H9 (cell line): ENCODE results near the gene DHRS13. TPM values are rescaled to one million over a fixed set of nuclear protein-coding genes. Genes with fewer than 3 reads are reported as not detected.

Experiments
- DNase-seq: peaks from one replicate; pipeline ENCODE4 v3.0.0-alpha.2; 2017
- H2AFZ ChIP-seq: one replicate; pipeline ENCODE4 v1.6.1; 2013; ENCODE audit warnings: mild to moderate bottlenecking, low read length, control low read depth, moderate library complexity
- H2AK5ac ChIP-seq: 2 replicates; pipeline ENCODE4 v1.6.1; 2013; ENCODE audit warnings: low read length, control low read depth, mixed read lengths; ENCODE audit not compliant: insufficient read length
- H2BK120ac ChIP-seq: one replicate; pipeline ENCODE4 v1.6.1; 2013; ENCODE audit warnings: low read depth, mild to moderate bottlenecking, low read length, control low read depth, inconsistent platforms; ENCODE audit not compliant: poor library complexity, severe bottlenecking
- H2BK12ac ChIP-seq: 2 replicates; pipeline ENCODE4 v1.6.1; 2013; ENCODE audit warnings: low read length, control low read depth, mixed read lengths, low read depth; ENCODE audit not compliant: insufficient read length
- H2BK15ac ChIP-seq: 2 replicates; pipeline ENCODE4 v1.6.1; 2013; ENCODE audit warnings: low read depth, low read length, control low read depth
- H2BK20ac ChIP-seq: one replicate; pipeline ENCODE4 v1.6.1; 2013; ENCODE audit warnings: low read depth, mild to moderate bottlenecking, low read length, control low read depth, inconsistent platforms; ENCODE audit not compliant: poor library complexity, severe bottlenecking
- H2BK5ac ChIP-seq: 2 replicates; pipeline ENCODE4 v1.6.1; 2013; ENCODE audit warnings: low read length, control low read depth, mixed read lengths; ENCODE audit not compliant: insufficient read length
- H3K14ac ChIP-seq: 2 replicates; pipeline ENCODE4 v1.6.1; 2013; ENCODE audit warnings: low read length, control low read depth; ENCODE audit not compliant: insufficient read depth
- H3K18ac ChIP-seq: 2 replicates; pipeline ENCODE4 v1.6.1; 2013; ENCODE audit warnings: low read depth, mild to moderate bottlenecking, mixed read lengths, low read length, control low read depth; ENCODE audit not compliant: insufficient read length
- H3K23ac ChIP-seq: 2 replicates; pipeline ENCODE4 v1.6.1; 2013; ENCODE audit warnings: low read length, control low read depth, mixed read lengths, low read depth; ENCODE audit not compliant: insufficient read length
- H3K23me2 ChIP-seq: 2 replicates; pipeline ENCODE4 v1.6.1; 2013; ENCODE audit warnings: low read depth, mild to moderate bottlenecking, mixed read lengths, low read length, control low read depth; ENCODE audit not compliant: insufficient read length, poor library complexity, severe bottlenecking
- H3K27ac ChIP-seq: 2 replicates; pipeline ENCODE4 v1.5.1; 2013; ENCODE audit warnings: low read length, control low read depth, mixed read lengths, low read depth; ENCODE audit not compliant: insufficient read length
- H3K27me3 ChIP-seq: 2 replicates; pipeline ENCODE4 v1.6.1; 2013; ENCODE audit warnings: low read length, control low read depth, inconsistent platforms; ENCODE audit not compliant: insufficient read depth
- H3K4ac ChIP-seq: 2 replicates; pipeline ENCODE4 v1.6.1; 2013; ENCODE audit warnings: low read depth, mild to moderate bottlenecking, control low read depth, inconsistent platforms, low read length, moderate library complexity
- H3K4me1 ChIP-seq: 2 replicates; pipeline ENCODE4 v1.6.1; 2013; ENCODE audit warnings: low read length, control low read depth, inconsistent platforms; ENCODE audit not compliant: insufficient read depth
- H3K4me2 ChIP-seq: 2 replicates; pipeline ENCODE4 v1.6.1; 2013; ENCODE audit warnings: low read length, control low read depth, mixed read lengths; ENCODE audit not compliant: insufficient read length, insufficient read depth
- H3K56ac ChIP-seq: 2 replicates; pipeline ENCODE4 v1.6.1; 2013; ENCODE audit warnings: low read depth, mild to moderate bottlenecking, mixed read lengths, low read length, control low read depth; ENCODE audit not compliant: insufficient read length
- H3K79me1 ChIP-seq: 2 replicates; pipeline ENCODE4 v1.6.1; 2013; ENCODE audit warnings: low read depth, mild to moderate bottlenecking, moderate library complexity, low read length, control low read depth, inconsistent platforms; ENCODE audit not compliant: insufficient read depth, poor library complexity, severe bottlenecking
- H3K79me2 ChIP-seq: 2 replicates; pipeline ENCODE4 v1.6.1; 2013; ENCODE audit warnings: low read length, control low read depth, inconsistent platforms; ENCODE audit not compliant: insufficient read depth
- H3K9ac ChIP-seq: 2 replicates; pipeline ENCODE4 v1.6.1; 2013; ENCODE audit warnings: low read length, control low read depth, mixed read lengths; ENCODE audit not compliant: insufficient read length; ENCODE audit errors: extremely low read depth
- H3K9me3 ChIP-seq: one replicate; pipeline ENCODE4 v1.6.1; 2013; ENCODE audit warnings: low read depth, low read length, inconsistent platforms; ENCODE audit not compliant: control insufficient read depth
- H3T11ph ChIP-seq: one replicate; pipeline ENCODE4 v1.6.1; 2013; ENCODE audit warnings: mild to moderate bottlenecking, low read length, control low read depth, inconsistent platforms
- H4K20me1 ChIP-seq: one replicate; pipeline ENCODE4 v1.6.1; 2013; ENCODE audit not compliant: control insufficient read depth, insufficient read length, insufficient read depth
- H4K5ac ChIP-seq: 2 replicates; pipeline ENCODE4 v1.6.1; 2013; ENCODE audit warnings: low read depth, mild to moderate bottlenecking, mixed read lengths, low read length, control low read depth; ENCODE audit not compliant: insufficient read length
- H4K8ac ChIP-seq: replicated peaks from 2 replicates; pipeline ENCODE4 v1.6.1; 2013; ENCODE audit warnings: low read length, control low read depth, mixed read lengths, low read depth; ENCODE audit not compliant: insufficient read length
- H4K91ac ChIP-seq: 2 replicates; pipeline ENCODE4 v1.6.1; 2013; ENCODE audit warnings: low read depth, mild to moderate bottlenecking, moderate library complexity, mixed read lengths, low read length, control low read depth; ENCODE audit not compliant: insufficient read length
- H3K27ac Mint-ChIP-seq, 3 experiments: 2 replicates in 2 of 3; 3 replicates in 1 of 3; pipeline ENCODE4 v1.8.0; 2020 to 2021; ENCODE audit warnings: mixed read lengths in 3 of 3, mild to moderate bottlenecking in 1 of 3, moderate library complexity in 1 of 3
- H3K27me3 Mint-ChIP-seq: 2 replicates; pipeline ENCODE4 v1.8.0; 2021; ENCODE audit warnings: low read depth, mild to moderate bottlenecking, moderate library complexity, mixed read lengths
- H3K36me3 Mint-ChIP-seq, 3 experiments: 2 replicates in 2 of 3; 3 replicates in 1 of 3; pipeline ENCODE4 v1.8.0; 2020 to 2021; ENCODE audit warnings: low read depth in 3 of 3, mixed read lengths in 3 of 3; ENCODE audit not compliant: insufficient read depth in 1 of 3
- H3K4me1 Mint-ChIP-seq, 2 experiments: 2 replicates each; pipeline ENCODE4 v1.8.0; 2020; ENCODE audit warnings: mixed read lengths in 2 of 2
- H3K4me3 Mint-ChIP-seq, 2 experiments: 2 replicates in 1 of 2; 3 replicates in 1 of 2; pipeline ENCODE4 v1.8.0; 2020 to 2021; ENCODE audit warnings: mild to moderate bottlenecking in 2 of 2, mixed read lengths in 2 of 2, moderate library complexity in 1 of 2
- H3K9me3 Mint-ChIP-seq, 2 experiments: 2 replicates in 1 of 2; 3 replicates in 1 of 2; pipeline ENCODE4 v1.8.0; 2020; ENCODE audit warnings: mild to moderate bottlenecking in 2 of 2, mixed read lengths in 2 of 2, moderate library complexity in 1 of 2
- CTCF ChIP-seq: fragments of 200-600 bp; sonication (generic); conservative IDR thresholded peaks from 3 replicates; pipeline ENCODE4 v1.8.0; 2021; ENCODE audit warnings: antibody characterized with exemption, mild to moderate bottlenecking
- WGBS: extraction: QIAGEN DNeasy Blood & Tissue Kit; methylation state at CpG from one replicate; pipeline ENCODE4 v1.1.7; 2013; ENCODE audit warnings: missing lambda C conversion rate, low lambda C conversion rate, mixed read lengths; ENCODE audit not compliant: insufficient read length; ENCODE audit errors: extremely low coverage; 5-methylcytosine and 5-hydroxymethylcytosine counted together
- total RNA-seq: library from RNA; stranded (reverse); gene quantifications from 2 replicates; pipeline ENCODE4 v1.2.1, GENCODE V29; 2021

DHRS13 gene
- total RNA-seq, 1 experiment from 2014 or later: 29.6 TPM

- H2BK12ac ChIP-seq: no peak overlapping the region
- no peak overlapping the region for H2BK15ac ChIP-seq
- H3K23me2 ChIP-seq: no peaks in the 10 kb centered on the region
- peaks cover 58% of the 10 kb centered on the region; the same call in 1 of the 2 replicates for H3K79me2 ChIP-seq
- H3K27me3 ChIP-seq: no peaks in the 10 kb centered on the region
- WGBS: no CpG with 5 or more reads among the region's 1 CpG
- H3K14ac ChIP-seq: no peak overlapping the region
- H4K8ac ChIP-seq: no peak overlapping the region
- H2BK20ac ChIP-seq: no peak overlapping the region
- no peak overlapping the region for H4K91ac ChIP-seq
- no peak overlapping the region for H2BK120ac ChIP-seq
- peaks cover 14 to 46% (median 45%) of the 10 kb centered on the region in 3 experiments; a peak in 6 of 7 replicates for H3K36me3 Mint-ChIP-seq
- no peak overlapping the region for H3K9ac ChIP-seq
- no peak overlapping the region for H3K4me2 ChIP-seq
- no peaks in the 10 kb centered on the region for H3K27me3 Mint-ChIP-seq
- H3K9me3 Mint-ChIP-seq: no peaks in the 10 kb centered on the region
- peaks cover 11% of the 10 kb centered on the region for H3K79me1 ChIP-seq
- no peak overlapping the region for H3K23ac ChIP-seq
- H3K56ac ChIP-seq: no peak overlapping the region
- H2BK5ac ChIP-seq: no peak overlapping the region
- no peaks in the 10 kb centered on the region for H3K9me3 ChIP-seq
- H4K5ac ChIP-seq: no peak overlapping the region
- H4K20me1 ChIP-seq: no peaks in the 10 kb centered on the region
- TF ChIP-seq CTCF: no peak
- H3K4me3 Mint-ChIP-seq: no peak overlapping the region
- H2AFZ ChIP-seq: no peak overlapping the region
- H3K4me1 ChIP-seq: peaks cover 9% of the 10 kb centered on the region; the same call in 1 of the 2 replicates
- H3K27ac ChIP-seq: no peak overlapping the region
- H3K27ac Mint-ChIP-seq: no peak overlapping the region
- no peak overlapping the region for H3T11ph ChIP-seq
- H3K4ac ChIP-seq: no peak overlapping the region
- no peak for DNase-seq
- H2AK5ac ChIP-seq: no peak overlapping the region
- H3K4me1 Mint-ChIP-seq: peaks cover 48 to 50% of the 10 kb centered on the region in 2 experiments
- no peak overlapping the region for H3K18ac ChIP-seq
Observed at GRCh38 chr17:28941251-28941650, 38.4 kb upstream of the DHRS13 start.
